ENCODE results near the gene SYT2. TPM values are rescaled to one million over a fixed set of nuclear protein-coding genes. Genes with fewer than 3 reads are reported as not detected.
"Not testable (repeated sequence)": the region's sequence is repeated elsewhere in the genome, so short reads cannot be mapped to it uniquely, and the experiment has no call there.

SYT2 gene
- polyA plus RNA-seq, 1 of the 3 experiments (the other 2 are of a cell fraction), result 0.03 TPM

GRCh38 chr1:202624088-202624780 is 86.0 kb downstream of the SYT2 start:
- Histone ChIP-seq H3K9ac (no peak overlapping the region), H3K9me3 (no peaks in the 10 kb centered on the region), H3K27me3 (ENCODE audit: insufficient read depth) (no peaks in the 10 kb centered on the region), H3K4me3 (ENCODE audit: low read depth in 2 of 2, low read length in 1 of 2) (no peak overlapping the region), H3K79me2 (ENCODE audit: insufficient read depth) (no peaks in the 10 kb centered on the region), H3K4me2 (no peak overlapping the region), H3K4me1 (ENCODE audit: control insufficient read depth in 1 of 2, insufficient read depth in 2 of 2, low read depth in 1 of 2, low read length in 1 of 2) (peaks cover under 1 to 7% of the 10 kb centered on the region in 2 experiments; a peak in 3 of 4 replicates), H4K20me1 (ENCODE audit: insufficient read depth) (no peaks in the 10 kb centered on the region), H3K9me2 (no peaks in the 10 kb centered on the region), H3K27ac (ENCODE audit: low read depth in 2 of 2, low read length in 1 of 2) (no peak overlapping the region), H2AFZ (ENCODE audit: low read depth) (no peak overlapping the region), H3F3A (replicated peaks; ENCODE audit: insufficient read depth) (no peaks in the 10 kb centered on the region), H3K36me3 (replicated peaks in 1 of 2; ENCODE audit: control insufficient read depth in 1 of 2, insufficient read depth in 2 of 2, low read length in 1 of 2) (no peaks in the 10 kb centered on the region)
- ChIA-PET CTCF (no interaction called here), POLR2A (no interaction called here)
- no peak for DNase-seq
- TF ChIP-seq SMC3 (IDR thresholded peaks at IDR 0.05; ENCODE audit: low read depth, low read length), result no peak
- no peak for TF ChIP-seq RFX5 (IDR thresholded peaks at IDR 0.05; ENCODE audit: low read length)
- no peak for TF ChIP-seq RAD21 (IDR thresholded peaks at IDR 0.05; ENCODE audit: low read length)
- TF ChIP-seq TCF12 (IDR thresholded peaks at IDR 0.05), result no peak
- TF ChIP-seq SIN3A (IDR thresholded peaks at IDR 0.05; ENCODE audit: borderline replicate concordance, low read depth, low read length), result no peak
- TF ChIP-seq GATA2 (CRISPR knock-in tag; IDR thresholded peaks at IDR 0.05), result no peak
- TF ChIP-seq FOXJ3 (CRISPR knock-in tag; IDR thresholded peaks at IDR 0.05), result no peak
- TF ChIP-seq USF2 (IDR thresholded peaks at IDR 0.05; ENCODE audit: borderline replicate concordance, low read depth, low read length), result no peak
- no peak for TF ChIP-seq IRF3 (IDR thresholded peaks at IDR 0.05; ENCODE audit: low read depth, low read length)
- 93% methylated on average over 7 of the region's 7 CpGs for WGBS (ENCODE audit: low lambda C conversion rate)

- POLR2A ChIA-PET; H3K9ac ChIP-seq; H3K36me3 ChIP-seq (replicated peaks in 1 of 2; ENCODE audit: control insufficient read depth in 1 of 2, insufficient read depth in 2 of 2, low read length in 1 of 2); H3F3A ChIP-seq (replicated peaks; ENCODE audit: insufficient read depth); H3K27me3 ChIP-seq (ENCODE audit: insufficient read depth); DNase-seq; H4K20me1 ChIP-seq (ENCODE audit: insufficient read depth); H3K9me2 ChIP-seq; H3K27ac ChIP-seq (ENCODE audit: low read depth in 2 of 2, low read length in 1 of 2); H3K4me3 ChIP-seq (ENCODE audit: low read depth in 2 of 2, low read length in 1 of 2); H3K9me3 ChIP-seq; H3K79me2 ChIP-seq (ENCODE audit: insufficient read depth); CTCF ChIA-PET: not testable (repeated sequence)
- H2AFZ ChIP-seq (ENCODE audit: low read depth), result peak overlapping the region; percentile 11; the same call in 1 of the 2 replicates
- H3K4me1 ChIP-seq (ENCODE audit: control insufficient read depth in 1 of 2, insufficient read depth in 2 of 2, low read depth in 1 of 2, low read length in 1 of 2), result peaks cover 7 to 12% of the 10 kb centered on the region in 2 experiments; a peak in 3 of 4 replicates
- H3K4me2 ChIP-seq, result peak overlapping the region; percentile 1; the same call in 1 of the 2 replicates
- WGBS (ENCODE audit: low lambda C conversion rate), result 91% methylated on average over 7 of the region's 12 CpGs
These were observed 86.8 kb downstream of the SYT2 start for GRCh38 chr1:202623476-202623875.

Measured in SK-N-SH (cell line).